H1 (cell line): ENCODE data around the gene MYO7B. TPM values are rescaled to one million over a fixed set of nuclear protein-coding genes. Genes with fewer than 3 reads are reported as not detected.

Experiments
- BRCA1 ChIP-seq: IDR thresholded peaks from 2 replicates; pipeline ENCODE4 v1.6.1; 2012; ENCODE audit warnings: low read depth, low read length, improper control_type of control experiment
- CHD7 ChIP-seq: fragments of 300-600 bp; sonication (generic); IDR thresholded peaks from 2 replicates; pipeline ENCODE4 v1.7.1; 2012; ENCODE audit warnings: low read length, moderate library complexity, mild to moderate bottlenecking, inconsistent platforms; ENCODE audit not compliant: insufficient replicate concordance
- HDAC2 ChIP-seq, 2 experiments: fragments of 300-600 bp in 1 of 2; sonication (generic) in 1 of 2; IDR thresholded peaks; 2 replicates each; pipeline ENCODE4 v1.6.1; 2011 to 2012; ENCODE audit warnings: low read depth in 2 of 2, low read length in 2 of 2, mild to moderate bottlenecking in 2 of 2, moderate library complexity in 2 of 2, borderline replicate concordance in 1 of 2, inconsistent platforms in 1 of 2
- NRF1 ChIP-seq: IDR thresholded peaks from 2 replicates; pipeline ENCODE4 v1.6.1; 2011; ENCODE audit warnings: mild to moderate bottlenecking, low read depth, low read length, improper control_type of control experiment
- RNF2 ChIP-seq: fragments of 200-900, 300-1000 bp; sonication (generic); IDR thresholded peaks from 2 replicates; pipeline ENCODE4 v1.7.1; 2016; ENCODE audit warnings: borderline replicate concordance, low read depth, mild to moderate bottlenecking, antibody characterized with exemption, low read length; ENCODE audit not compliant: poor library complexity, severe bottlenecking; ENCODE audit errors: missing control alignments
- SIRT6 ChIP-seq: IDR thresholded peaks from one replicate; pipeline ENCODE4 v1.7.1; 2012; ENCODE audit warnings: low read length, inconsistent platforms
- SP1 ChIP-seq: IDR thresholded peaks from 2 replicates; pipeline ENCODE4 v1.6.1; 2011; ENCODE audit warnings: low read depth, low read length
- SUZ12 ChIP-seq: fragments of 200-600 bp; sonication (generic); IDR thresholded peaks from 2 replicates; pipeline ENCODE4 v1.6.1; 2012; ENCODE audit warnings: mild to moderate bottlenecking, inconsistent platforms, low read length, moderate library complexity, mixed read lengths
- TBP ChIP-seq: IDR thresholded peaks from 2 replicates; pipeline ENCODE4 v1.6.1; 2011; ENCODE audit warnings: low read depth, low read length, improper control_type of control experiment
- TCF12 ChIP-seq: IDR thresholded peaks from 2 replicates; pipeline ENCODE4 v1.6.1; 2011; ENCODE audit warnings: low read depth, mild to moderate bottlenecking, low read length
- USF2 ChIP-seq: IDR thresholded peaks from 2 replicates; pipeline ENCODE4 v1.6.1; 2011; ENCODE audit warnings: low read length, improper control_type of control experiment
- polyA plus RNA-seq, 7 experiments: library from polyadenylated mRNA; depleted of rRNA in 3 of 7; stranded (reverse) in 5 of 7; unstranded in 2 of 7; fragments of >200 nt in 5 of 7; fragments of 200-250 nt in 2 of 7; gene quantifications; 1 replicate in 5 of 7; 2 replicates in 1 of 7; 4 replicates in 1 of 7; pipeline versions ENCODE4 v1.2.1 to v1.2.3, GENCODE V29; 2011 to 2013; ENCODE audit warnings: missing spikeins in 2 of 7, mixed read lengths in 2 of 7
- total RNA-seq: library from RNA; stranded (reverse); fragmentation: NEBNext Ultra II Directional; extraction: Animal tissue kit (Norgen Biotek cat#: 25700); gene quantifications from 2 replicates; pipeline ENCODE4 v1.2.1, GENCODE V29; 2021

MYO7B gene
- total and polyA plus RNA-seq, 2 of the 8 experiments (the other 6 are each of a cell fraction or from before 2014, with no cell fraction given) = not detected

- TF ChIP-seq CHD7 = no peak
- TF ChIP-seq HDAC2 (IDR thresholded peaks at IDR 0.05; ENCODE audit: borderline replicate concordance in 1 of 2, low read depth in 2 of 2, low read length in 2 of 2) = no peak
- no peak for TF ChIP-seq SIRT6
- TF ChIP-seq NRF1 = no peak
- TF ChIP-seq TBP = no peak
- TF ChIP-seq RNF2 = no peak
- TF ChIP-seq BRCA1 = no peak
- TF ChIP-seq TCF12 = no peak
- no peak for TF ChIP-seq USF2
- no peak for TF ChIP-seq SP1
- TF ChIP-seq SUZ12 = no peak
These were observed 23.4 kb downstream of the MYO7B start (continued) for GRCh38 chr2:127558911-127559310.
